ENCODE data around the gene WDR74.
"Not testable (repeated sequence)": the region's sequence is repeated elsewhere in the genome, so short reads cannot be mapped to it uniquely, and the experiment has no call there.

Gene WDR74

DNA sequence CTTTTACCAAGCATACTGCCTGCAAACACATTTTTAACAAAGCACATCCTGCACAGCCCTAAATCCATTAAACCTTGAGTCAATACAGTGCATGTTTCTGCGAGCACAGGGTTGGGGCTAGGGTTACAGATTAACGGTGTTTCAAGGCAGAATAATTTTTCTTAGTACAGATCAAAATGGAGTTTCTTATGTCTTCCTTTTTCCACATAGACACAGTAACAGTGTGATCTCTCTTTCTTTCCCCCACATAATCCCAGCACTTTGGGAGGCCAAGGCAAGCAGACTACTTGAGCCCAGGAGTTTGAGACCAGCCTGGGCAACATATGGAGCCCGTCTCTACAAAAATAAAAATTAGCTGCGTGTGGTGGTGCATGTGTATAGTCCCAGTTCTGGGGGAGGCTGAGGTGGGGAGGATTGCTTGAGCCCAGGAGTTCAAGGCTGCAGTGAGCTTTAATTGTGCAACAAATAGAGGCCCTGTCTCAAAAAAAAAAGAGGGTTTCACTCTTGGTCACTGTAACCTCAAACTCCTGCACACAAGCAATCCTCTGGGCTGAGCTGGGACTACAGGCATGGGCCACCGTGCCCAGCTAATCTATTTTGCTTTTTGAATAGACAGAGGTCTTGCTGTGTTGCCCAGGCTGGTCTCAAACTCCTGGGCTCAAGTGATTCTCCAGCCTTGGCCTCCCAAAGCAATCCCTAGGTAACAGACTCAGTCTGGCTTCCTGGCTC is 21.6 kb upstream of the WDR74 start:
- ChIA-PET CTCF (interaction anchor here (0.7 to 4.5 kb wide), 9 partner anchors 10 to 268 kb away, joined by 3 to 54 read pairs (median 5); partner anchors contain the start of genes NXF1 and TMEM179B), POLR2A (interaction anchor here (4.6 kb wide), 1 partner anchor 20 kb away, joined by 26 read pairs; no protein-coding TSS in a partner anchor)
- Histone ChIP-seq H3K27ac (ENCODE audit: insufficient read depth in 1 of 2, low read depth in 1 of 2, low read length in 2 of 2, poor library complexity in 1 of 2, severe bottlenecking in 2 of 2) (no peak overlapping the region), H3K9me3 (ENCODE audit: control extremely low read depth in 1 of 5, control insufficient read depth in 4 of 5, insufficient read depth in 2 of 5, low read depth in 1 of 5, low read length in 4 of 5) (no peaks in the 10 kb centered on the region), H3K27me3 (replicated peaks in 2 of 5; ENCODE audit: control insufficient read depth in 4 of 5, insufficient read depth in 5 of 5, low read length in 4 of 5) (no peaks in the 10 kb centered on the region), H3K36me3 (ENCODE audit: control insufficient read depth in 4 of 4, insufficient read depth in 4 of 4, low read length in 3 of 4) (peaks cover 0 to 9% (median 0%) of the 10 kb centered on the region in 4 experiments), H3K4me3 (ENCODE audit: control insufficient read depth in 1 of 7, extremely low read depth in 1 of 7, insufficient read depth in 4 of 7, low read depth in 2 of 7, low read length in 6 of 7) (no peak overlapping the region), H3K4me1 (ENCODE audit: control extremely low read depth in 1 of 4, control insufficient read depth in 4 of 4, insufficient read depth in 4 of 4, low read length in 3 of 4) (peaks cover 4 to 45% (median 16%) of the 10 kb centered on the region in 4 experiments)
- DNase-seq = no peak
- WGBS (ENCODE audit: insufficient coverage) = 92% methylated on average over 3 of the region's 5 CpGs

DNA sequence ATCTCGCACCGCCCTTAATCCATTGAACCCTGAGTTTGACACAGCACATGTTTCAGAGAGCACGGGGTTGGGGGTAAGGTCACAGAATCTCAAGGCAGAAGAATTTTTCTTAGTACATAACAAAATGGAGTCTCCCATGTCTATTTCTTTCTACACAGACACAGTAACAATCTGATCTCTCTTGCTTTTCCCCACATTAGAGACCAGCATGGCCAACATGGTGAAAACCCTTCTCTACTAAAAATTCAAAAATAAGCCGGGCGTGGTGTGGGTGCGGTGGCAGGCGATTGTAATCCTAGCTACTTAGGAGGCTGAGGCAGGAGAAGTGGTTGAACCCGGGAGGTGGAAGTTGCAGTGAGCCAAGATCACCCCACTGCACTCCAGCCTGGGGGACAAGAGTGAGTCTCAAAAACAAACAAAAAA is 19.9 kb upstream of the WDR74 start:
- Histone ChIP-seq H3K4me1 (ENCODE audit: control extremely low read depth in 1 of 4, control insufficient read depth in 4 of 4, insufficient read depth in 4 of 4, low read length in 3 of 4) (peaks cover 10 to 48% (median 24%) of the 10 kb centered on the region in 4 experiments), H3K36me3 (ENCODE audit: control insufficient read depth in 4 of 4, insufficient read depth in 4 of 4, low read length in 3 of 4) (peaks cover 0 to 20% (median 2%) of the 10 kb centered on the region in 4 experiments), H3K27ac (ENCODE audit: insufficient read depth in 1 of 2, low read depth in 1 of 2, low read length in 2 of 2, poor library complexity in 1 of 2, severe bottlenecking in 2 of 2) (peak overlapping the region in 1 of 2 experiments; percentile 49)
- H3K9me3 ChIP-seq (ENCODE audit: control extremely low read depth in 1 of 5, control insufficient read depth in 4 of 5, insufficient read depth in 2 of 5, low read depth in 1 of 5, low read length in 4 of 5); POLR2A ChIA-PET; DNase-seq; H3K27me3 ChIP-seq (replicated peaks in 2 of 5; ENCODE audit: control insufficient read depth in 4 of 5, insufficient read depth in 5 of 5, low read length in 4 of 5); H3K4me3 ChIP-seq (ENCODE audit: control insufficient read depth in 1 of 7, extremely low read depth in 1 of 7, insufficient read depth in 4 of 7, low read depth in 2 of 7, low read length in 6 of 7); CTCF ChIA-PET: not testable (repeated sequence)
- 83% methylated on average over 1 of the region's 8 CpGs for WGBS (ENCODE audit: insufficient coverage)

DNA sequence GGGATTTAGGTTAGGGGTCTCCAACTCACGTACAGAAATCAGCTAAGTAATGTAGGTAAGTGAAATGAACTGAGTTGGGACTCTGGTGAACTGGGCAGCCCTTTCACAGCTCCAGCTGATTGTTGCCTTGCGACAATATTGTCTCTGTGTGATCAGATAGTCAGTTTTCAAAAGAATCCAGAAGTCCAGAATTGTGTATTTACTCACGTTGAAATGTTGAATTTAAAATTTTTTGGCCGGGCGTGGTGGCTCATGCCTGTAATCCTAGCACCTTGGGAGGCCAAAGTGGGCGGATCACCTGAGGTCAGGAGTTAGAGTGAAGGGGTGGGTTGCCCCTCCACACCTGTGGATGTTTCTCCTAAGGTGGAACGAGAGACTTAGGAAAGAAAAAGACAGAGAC is 18.8 kb upstream of the WDR74 start:
- peaks cover 21 to 59% (median 35%) of the 10 kb centered on the region in 4 experiments for H3K4me1 ChIP-seq (ENCODE audit: control extremely low read depth in 1 of 4, control insufficient read depth in 4 of 4, insufficient read depth in 4 of 4, low read length in 3 of 4)
- peak overlapping the region in 1 of 2 experiments; percentile 51 for H3K27ac ChIP-seq (ENCODE audit: insufficient read depth in 1 of 2, low read depth in 1 of 2, low read length in 2 of 2, poor library complexity in 1 of 2, severe bottlenecking in 2 of 2)
- H3K36me3 ChIP-seq (ENCODE audit: control insufficient read depth in 4 of 4, insufficient read depth in 4 of 4, low read length in 3 of 4) = peaks cover 5 to 24% (median 9%) of the 10 kb centered on the region in 4 experiments
- ChIA-PET POLR2A (interaction anchor here (9.1 kb wide), 1 partner anchor 17 kb away, joined by 121 read pairs; the partner anchor contains the start of gene WDR74), CTCF (interaction anchor here (0.7 to 1.2 kb wide), 6 partner anchors 13 to 82 kb away, joined by 3 to 6 read pairs (median 3); partner anchors contain the start of genes SLC3A2, TEX54 and TMEM179B)
- H3K4me3 ChIP-seq (ENCODE audit: control insufficient read depth in 1 of 7, extremely low read depth in 1 of 7, insufficient read depth in 4 of 7, low read depth in 2 of 7, low read length in 6 of 7) = peak overlapping the region in 1 of 7 experiments; percentile 89
- 98% methylated on average over 6 of the region's 7 CpGs for WGBS (ENCODE audit: insufficient coverage)
- DNase-seq = no peak
- H3K9me3 ChIP-seq (ENCODE audit: control extremely low read depth in 1 of 5, control insufficient read depth in 4 of 5, insufficient read depth in 2 of 5, low read depth in 1 of 5, low read length in 4 of 5) = no peaks in the 10 kb centered on the region
- H3K27me3 ChIP-seq (replicated peaks in 2 of 5; ENCODE audit: control insufficient read depth in 4 of 5, insufficient read depth in 5 of 5, low read length in 4 of 5) = no peaks in the 10 kb centered on the region

- 83% methylated on average over 2 of the region's 2 CpGs for WGBS (ENCODE audit: insufficient coverage)
- peak overlapping the region in 2 of 7 experiments; percentile 6 to 89 for H3K4me3 ChIP-seq (ENCODE audit: control insufficient read depth in 1 of 7, extremely low read depth in 1 of 7, insufficient read depth in 4 of 7, low read depth in 2 of 7, low read length in 6 of 7)
Measured at GRCh38 chr11:62857541-62857982, 18.2 kb upstream of the WDR74 start.

DNA sequence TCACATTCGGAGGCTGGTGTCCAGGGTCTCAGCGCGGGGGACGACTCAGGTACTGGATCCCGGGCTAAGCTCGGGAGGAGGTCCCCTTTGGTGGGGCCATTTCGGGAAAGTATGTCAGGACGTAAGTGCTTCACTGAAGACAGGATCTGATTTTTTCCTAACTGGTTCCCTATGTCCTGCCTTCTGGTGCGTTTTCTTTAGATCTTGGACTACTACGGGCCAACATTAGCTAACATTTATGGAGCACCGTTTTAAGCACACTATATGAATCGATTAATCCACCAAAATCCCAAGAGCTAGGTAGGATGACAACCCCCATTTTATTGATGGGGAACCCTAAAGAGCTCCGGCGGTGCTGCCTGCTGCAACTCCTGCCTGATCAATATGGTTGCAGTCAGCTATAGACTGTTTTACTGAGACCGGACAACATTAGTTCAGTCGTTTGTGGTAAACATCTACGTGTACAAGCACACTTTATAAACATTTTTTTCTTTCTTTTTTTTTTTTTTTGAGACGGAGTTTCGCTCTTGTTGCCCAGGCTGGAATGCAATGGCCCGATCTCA is 17.0 kb upstream of the WDR74 start:
- ChIA-PET POLR2A (interaction anchor here (0.5 to 9.1 kb wide), 8 partner anchors 15 to 191 kb away, joined by 3 to 121 read pairs (median 4); partner anchors contain the start of genes C11orf98, CSKMT, LBHD1 and STX5), CTCF (interaction anchor here (0.8 to 2.3 kb wide), 7 partner anchors 11 to 179 kb away, joined by 3 to 10 read pairs (median 3); partner anchors contain the start of genes SLC3A2 and TMEM179B)
- no peaks in the 10 kb centered on the region for H3K9me3 ChIP-seq (ENCODE audit: control extremely low read depth in 1 of 5, control insufficient read depth in 4 of 5, insufficient read depth in 2 of 5, low read depth in 1 of 5, low read length in 4 of 5)
- peak in 1 of 3 donors; percentile 21 for DNase-seq
- H3K4me1 ChIP-seq (ENCODE audit: control extremely low read depth in 1 of 4, control insufficient read depth in 4 of 4, insufficient read depth in 4 of 4, low read length in 3 of 4) = peaks cover 25 to 60% (median 38%) of the 10 kb centered on the region in 4 experiments
- peaks cover 12 to 39% (median 22%) of the 10 kb centered on the region in 4 experiments for H3K36me3 ChIP-seq (ENCODE audit: control insufficient read depth in 4 of 4, insufficient read depth in 4 of 4, low read length in 3 of 4)
- H3K4me3 ChIP-seq (ENCODE audit: control insufficient read depth in 1 of 7, extremely low read depth in 1 of 7, insufficient read depth in 4 of 7, low read depth in 2 of 7, low read length in 6 of 7) = peak overlapping the region; percentile 11 to 100 (median 97)
- peak overlapping the region in 1 of 2 experiments; percentile 91 for H3K27ac ChIP-seq (ENCODE audit: insufficient read depth in 1 of 2, low read depth in 1 of 2, low read length in 2 of 2, poor library complexity in 1 of 2, severe bottlenecking in 2 of 2)
- 4% methylated on average over 17 of the region's 20 CpGs for WGBS (ENCODE audit: insufficient coverage)
- H3K27me3 ChIP-seq (replicated peaks in 2 of 5; ENCODE audit: control insufficient read depth in 4 of 5, insufficient read depth in 5 of 5, low read length in 4 of 5) = no peaks in the 10 kb centered on the region

More at GRCh38 chr11:62857541-62857982, 18.2 kb upstream of the WDR74 start:
- POLR2A ChIA-PET = interaction anchor here (9.1 kb wide), 1 partner anchor 17 kb away, joined by 121 read pairs; the partner anchor contains the start of gene WDR74
- CTCF ChIA-PET = interaction anchor here (0.7 to 1.2 kb wide), 6 partner anchors 13 to 81 kb away, joined by 3 to 6 read pairs (median 3); partner anchors contain the start of genes SLC3A2, TEX54 and TMEM179B
- Histone ChIP-seq H3K36me3 (ENCODE audit: control insufficient read depth in 4 of 4, insufficient read depth in 4 of 4, low read length in 3 of 4) (peaks cover 5 to 30% (median 15%) of the 10 kb centered on the region in 4 experiments), H3K4me1 (ENCODE audit: control extremely low read depth in 1 of 4, control insufficient read depth in 4 of 4, insufficient read depth in 4 of 4, low read length in 3 of 4) (peaks cover 25 to 65% (median 40%) of the 10 kb centered on the region in 4 experiments), H3K27ac (ENCODE audit: insufficient read depth in 1 of 2, low read depth in 1 of 2, low read length in 2 of 2, poor library complexity in 1 of 2, severe bottlenecking in 2 of 2) (peak overlapping the region in 1 of 2 experiments; percentile 51), H3K27me3 (replicated peaks in 2 of 5; ENCODE audit: control insufficient read depth in 4 of 5, insufficient read depth in 5 of 5, low read length in 4 of 5) (no peaks in the 10 kb centered on the region), H3K9me3 (ENCODE audit: control extremely low read depth in 1 of 5, control insufficient read depth in 4 of 5, insufficient read depth in 2 of 5, low read depth in 1 of 5, low read length in 4 of 5) (no peaks in the 10 kb centered on the region)
- DNase-seq = no peak

- no peaks in the 10 kb centered on the region for H3K27me3 ChIP-seq (replicated peaks in 2 of 5; ENCODE audit: control insufficient read depth in 4 of 5, insufficient read depth in 5 of 5, low read length in 4 of 5)
- 0% methylated on average over 35 of the region's 54 CpGs for WGBS (ENCODE audit: insufficient coverage)
- peak; percentile 98 to 99 (median 98) for DNase-seq
- POLR2A ChIA-PET = interaction anchor here (0.5 to 9.1 kb wide), 11 partner anchors 11 to 190 kb away, joined by 3 to 121 read pairs (median 3); partner anchors contain the start of genes C11orf98, CSKMT, LBHD1 and POLR2G
- H3K4me3 ChIP-seq (ENCODE audit: control insufficient read depth in 1 of 7, extremely low read depth in 1 of 7, insufficient read depth in 4 of 7, low read depth in 2 of 7, low read length in 6 of 7) = peak overlapping the region; percentile 79 to 100 (median 97)
- H3K9me3 ChIP-seq (ENCODE audit: control extremely low read depth in 1 of 5, control insufficient read depth in 4 of 5, insufficient read depth in 2 of 5, low read depth in 1 of 5, low read length in 4 of 5) = no peaks in the 10 kb centered on the region
- CTCF ChIA-PET = interaction anchor here (0.6 to 2.3 kb wide), 12 partner anchors 11 to 1942 kb away, joined by 3 to 10 read pairs (median 4); partner anchors contain the start of genes SLC3A2 and TMEM179B
- H3K36me3 ChIP-seq (ENCODE audit: control insufficient read depth in 4 of 4, insufficient read depth in 4 of 4, low read length in 3 of 4) = peaks cover 12 to 39% (median 23%) of the 10 kb centered on the region in 4 experiments
- peak overlapping the region; percentile 55 to 91 for H3K27ac ChIP-seq (ENCODE audit: insufficient read depth in 1 of 2, low read depth in 1 of 2, low read length in 2 of 2, poor library complexity in 1 of 2, severe bottlenecking in 2 of 2)
- peaks cover 25 to 54% (median 38%) of the 10 kb centered on the region in 4 experiments for H3K4me1 ChIP-seq (ENCODE audit: control extremely low read depth in 1 of 4, control insufficient read depth in 4 of 4, insufficient read depth in 4 of 4, low read length in 3 of 4)
Measured at GRCh38 chr11:62855571-62856332, 16.4 kb upstream of the WDR74 start.
